Smooth muscle cell of trachea (primary cell): ENCODE measurements around the gene TTN. TPM values are rescaled to one million over a fixed set of nuclear protein-coding genes. Genes with fewer than 3 reads are reported as not detected.

ENCODE experiments used
- total RNA-seq: library from RNA; depleted of rRNA; stranded (reverse); fragments of >200 nt; gene quantifications from 2 replicates; pipeline ENCODE4 v1.2.1, GENCODE V29; 2014

TTN gene
- 0.50 and 3.8 TPM in 2 replicates for total RNA-seq

DNA sequence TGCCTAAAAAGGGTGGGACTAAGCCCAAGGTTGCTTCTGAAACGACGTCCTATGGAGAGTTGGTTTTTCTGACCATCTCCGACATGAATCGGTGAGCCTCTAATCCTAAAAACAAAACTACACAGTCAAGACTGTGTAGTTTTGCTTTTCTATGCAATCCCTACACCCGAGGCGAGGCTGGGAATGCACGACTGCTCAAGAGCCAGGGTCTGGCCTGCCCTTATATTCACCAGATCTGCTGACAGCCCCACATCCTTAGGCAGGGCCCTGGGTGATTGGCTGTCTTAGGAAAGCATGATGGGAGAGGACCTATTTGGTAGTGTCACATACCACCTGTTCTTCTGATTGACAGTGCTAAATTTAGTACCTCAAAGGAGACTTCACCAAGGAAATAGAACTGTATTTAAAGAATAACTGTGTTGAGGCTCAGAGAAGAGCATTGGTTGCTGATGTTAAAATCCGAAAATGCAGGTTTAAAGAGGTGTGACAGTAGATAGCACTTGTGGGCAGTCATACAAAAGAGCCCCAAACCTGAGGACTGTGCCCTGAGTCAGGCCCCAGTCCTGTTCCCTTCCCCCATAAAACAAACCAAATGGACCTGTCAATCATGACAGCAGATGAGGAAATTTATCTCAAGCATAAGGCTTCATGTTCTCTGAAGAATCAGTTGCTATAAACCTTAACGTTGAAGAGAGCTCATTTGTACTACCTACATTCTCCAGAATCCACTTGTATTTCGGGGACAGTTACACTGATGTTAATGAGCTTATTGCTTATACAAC is at the start of gene TTN:
TSS of gene TTN (minus strand) at position 197 of the 782 bp plus-strand sequence. CDS start 2,781 bp downstream, outside the sequence.

DNA sequence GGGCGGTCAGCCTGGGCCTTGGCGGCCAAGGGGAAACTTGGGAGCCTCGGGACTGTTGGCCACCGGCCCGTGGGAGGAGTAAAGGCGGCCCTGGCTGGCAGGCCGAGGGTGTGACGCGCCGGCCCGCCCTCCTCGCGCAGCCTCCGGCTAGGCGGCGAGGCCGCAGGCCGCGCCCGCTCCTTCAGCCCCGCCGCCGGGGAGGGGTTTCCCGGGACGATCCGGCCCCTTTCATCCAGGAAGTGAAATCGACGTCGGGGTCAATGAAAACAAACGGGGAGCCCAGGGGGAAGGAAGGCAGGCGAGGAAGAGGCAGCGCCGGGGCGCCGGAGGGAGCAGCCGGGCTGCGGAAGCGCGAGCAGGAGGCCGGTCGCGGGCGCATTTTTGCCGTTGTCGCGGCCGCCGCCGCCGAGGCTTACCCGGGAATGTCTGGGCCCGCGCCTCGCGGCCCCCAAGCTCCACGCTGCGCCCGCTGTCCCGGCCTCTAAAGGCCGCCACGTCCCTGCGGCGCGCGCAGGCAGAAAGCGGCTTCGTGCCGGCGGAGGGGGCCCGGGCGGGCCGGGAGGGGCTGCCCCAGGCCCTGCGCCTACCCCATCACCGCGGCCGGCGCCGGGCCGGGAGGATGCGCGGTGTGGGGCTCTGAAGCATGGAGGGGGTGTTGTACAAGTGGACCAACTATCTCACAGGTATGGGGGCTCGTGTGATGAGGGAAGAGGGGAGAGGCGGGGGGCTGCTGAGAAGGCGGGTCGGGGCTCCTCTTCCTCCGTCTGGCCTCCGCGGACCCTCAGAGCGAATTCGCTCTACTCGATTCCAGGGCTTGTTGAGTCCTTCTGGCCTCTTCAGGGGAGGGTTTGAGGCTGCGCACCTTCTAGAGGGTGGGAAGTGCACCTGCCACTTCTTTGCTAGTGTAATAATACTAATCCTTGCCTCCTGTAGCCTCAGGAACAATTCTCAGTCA is 326.7 kb downstream of the TTN start, which contains the start of gene PLEKHA3:
TSS of gene PLEKHA3 (plus strand) at position 231 of the 955 bp plus-strand sequence. CDS start at position 644, 413 bp downstream.

DNA sequence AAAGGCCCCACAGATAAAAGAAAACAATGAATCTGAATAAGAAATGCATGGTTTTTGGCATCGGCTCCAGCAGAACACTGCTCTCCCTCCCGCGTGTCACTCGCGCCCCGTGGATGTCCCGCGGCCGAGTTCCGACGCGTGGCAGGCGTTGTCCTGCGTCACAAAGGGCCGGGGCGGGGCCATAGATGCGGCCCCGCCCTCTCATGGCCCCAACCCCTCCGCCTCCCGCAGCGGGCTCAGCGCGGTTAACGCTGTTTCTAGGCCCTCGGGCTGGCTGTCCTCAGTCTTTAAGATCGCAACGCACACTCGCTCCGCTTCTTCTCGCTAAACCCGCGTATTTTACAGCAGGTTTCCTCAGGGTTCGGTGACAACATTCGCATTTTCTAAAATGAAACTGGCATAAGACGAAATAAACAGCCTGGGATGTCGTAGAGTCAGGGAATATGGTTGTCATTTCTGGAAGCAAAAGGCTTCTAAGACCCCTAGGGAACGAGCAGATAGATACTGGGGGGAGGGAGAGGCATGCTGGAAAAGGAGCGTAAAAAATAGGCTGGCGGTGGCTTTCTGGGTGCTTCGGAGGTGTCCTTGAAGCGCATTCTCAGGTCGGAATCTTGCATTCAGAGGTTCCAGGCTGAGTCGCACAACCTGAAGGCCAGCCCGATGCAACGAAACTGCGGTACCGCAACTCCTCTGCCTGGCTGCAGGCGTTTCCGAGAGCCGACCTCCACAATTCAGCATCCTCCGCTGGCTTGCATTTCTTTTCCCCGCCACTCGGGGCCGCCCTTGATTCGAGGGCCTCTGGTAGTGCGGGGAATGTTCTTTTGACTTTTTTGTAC is 328.6 kb downstream of the TTN start, which contains the start of gene FKBP7:
TSS of gene FKBP7 (minus strand) at position 162 of the 836 bp plus-strand sequence. CDS start at position 61, 101 bp downstream.

Other genes starting within 250 kb of the TTN start
- gene CCDC141, start 242.7 kb upstream of the TTN start, total RNA-seq, result under 0.01 and 0.29 TPM in 2 replicates